Lung (tissue), 12 donors: ENCODE data around the gene CPLX1. TPM values are rescaled to one million over a fixed set of nuclear protein-coding genes. Genes with fewer than 3 reads are reported as not detected.

Experiments
- ATAC-seq: fragments of 200-7000 bp; cut with Tn5 transposase; one replicate; pipeline ENCODE4 v1.9.1; 2020; ENCODE audit warnings: moderate number of reproducible peaks; ENCODE audit not compliant: insufficient read depth, low FRiP score
- DNase-seq, 3 donors: peaks; one replicate each; pipeline ENCODE4 v3.0.0-alpha.2; 2013 to 2017
- H3K27ac ChIP-seq, 2 donors: one replicate each; pipeline ENCODE4 v1.5.1; 2013; ENCODE audit warnings: mild to moderate bottlenecking in 2 of 2, moderate library complexity in 2 of 2, control low read depth in 1 of 2, inconsistent platforms in 1 of 2, low read depth in 1 of 2, low read length in 1 of 2
- H3K27me3 ChIP-seq, 3 donors: one replicate each; pipeline ENCODE4 v1.5.1; 2013; ENCODE audit warnings: low read length in 2 of 3; ENCODE audit not compliant: control insufficient read depth in 3 of 3, insufficient read depth in 3 of 3
- H3K36me3 ChIP-seq, 4 donors: one replicate each; pipeline ENCODE4 v1.5.1; 2013; ENCODE audit warnings: low read length in 4 of 4, mild to moderate bottlenecking in 1 of 4, moderate library complexity in 1 of 4; ENCODE audit not compliant: control insufficient read depth in 4 of 4, insufficient read depth in 4 of 4
- H3K4me1 ChIP-seq, 5 donors: one replicate each; pipeline ENCODE4 v1.5.1; 2013; ENCODE audit warnings: low read length in 5 of 5, mild to moderate bottlenecking in 2 of 5, moderate library complexity in 1 of 5; ENCODE audit not compliant: control insufficient read depth in 5 of 5, insufficient read depth in 5 of 5
- H3K4me3 ChIP-seq: one replicate; pipeline ENCODE4 v1.5.1; 2013; ENCODE audit warnings: mild to moderate bottlenecking, control low read depth, moderate library complexity
- H3K9ac ChIP-seq, 2 donors: one replicate each; pipeline ENCODE4 v1.5.1; 2013; ENCODE audit warnings: low read length in 2 of 2, control low read depth in 1 of 2; ENCODE audit not compliant: insufficient read depth in 1 of 2
- H3K9me3 ChIP-seq, 4 donors: one replicate each; pipeline ENCODE4 v1.5.1; 2013; ENCODE audit warnings: low read length in 3 of 4, mild to moderate bottlenecking in 1 of 4, moderate library complexity in 1 of 4; ENCODE audit not compliant: control insufficient read depth in 4 of 4, insufficient read depth in 3 of 4
- CTCF ChIP-seq: IDR thresholded peaks from 2 replicates; pipeline ENCODE4 v1.5.1; 2012; ENCODE audit warnings: mild to moderate bottlenecking; ENCODE audit errors: control extremely low read depth, extremely low read depth
- WGBS, 2 donors: extraction: QIAGEN DNeasy Blood & Tissue Kit; methylation state at CpG; one replicate each; pipeline ENCODE4 v1.1.7; 2013; 5-methylcytosine and 5-hydroxymethylcytosine counted together
- polyA plus RNA-seq, 2 donors: library from polyadenylated mRNA; stranded (reverse); fragments of 200-250 nt; gene quantifications; one replicate each; pipeline ENCODE4 v1.2.1, GENCODE V29; 2013
- total RNA-seq, 2 donors: library from RNA; depleted of rRNA in 1 of 2; stranded (reverse); fragments of >200 nt in 1 of 2; gene quantifications; one replicate each; pipeline ENCODE4 v1.2.1, GENCODE V29; 2014 to 2021
- donor health status: control.
- donor health status: control.
- donor health status: Bipolar disorder and iron deficiency.
- donor health status: healthy.
- donor health status: DM: yes; HTN: yes; CAD: no.

CPLX1 gene
- total and polyA plus RNA-seq, 4 donors, result 1.1 to 3.9 (median 2.1) TPM

- H3K36me3 ChIP-seq, result no peaks in the 10 kb centered on the region
- WGBS, 2 donors, result 43 to 45% methylated on average over 13 to 16 of the region's 16 CpGs
- no peak for ATAC-seq
- H3K4me3 ChIP-seq, result no peak overlapping the region
- H3K9ac ChIP-seq, result no peak overlapping the region
- H3K9me3 ChIP-seq, result peaks cover 0 to 18% (median 0%) of the 10 kb centered on the region in 4 donors
- DNase-seq, result no peak
- H3K27ac ChIP-seq, result no peak overlapping the region
- H3K27me3 ChIP-seq, result peaks cover 0 to 38% (median 15%) of the 10 kb centered on the region in 3 donors
- H3K4me1 ChIP-seq, result peaks cover 0 to 8% (median 0%) of the 10 kb centered on the region in 5 donors
- TF ChIP-seq CTCF, result no peak
These were observed 2.8 kb upstream of the CPLX1 start for GRCh38 chr4:828641-829271.

GRCh38 chr4:827209-828081, 1.5 kb upstream of the CPLX1 start:
- H3K27me3 ChIP-seq, result peaks cover 0 to 47% (median 18%) of the 10 kb centered on the region in 3 donors
- H3K27ac ChIP-seq, result no peak overlapping the region
- peaks cover 0 to 8% (median 0%) of the 10 kb centered on the region in 5 donors for H3K4me1 ChIP-seq
- no peaks in the 10 kb centered on the region for H3K36me3 ChIP-seq
- ATAC-seq (no peak), DNase-seq (no peak)
- 26 to 32% methylated on average over 19 to 20 of the region's 20 CpGs for WGBS, 2 donors
- H3K9ac ChIP-seq, result no peak overlapping the region
- no peak for TF ChIP-seq CTCF
- H3K9me3 ChIP-seq, result peaks cover 0 to 18% (median 0%) of the 10 kb centered on the region in 4 donors
- no peak overlapping the region for H3K4me3 ChIP-seq

GRCh38 chr4:826508-827208, 729 bp upstream of the CPLX1 start:
- no peak for ATAC-seq
- no peak for TF ChIP-seq CTCF
- H3K4me1 ChIP-seq, result peaks cover 0 to 8% (median 0%) of the 10 kb centered on the region in 5 donors
- DNase-seq, result no peak
- H3K36me3 ChIP-seq, result no peaks in the 10 kb centered on the region
- no peak overlapping the region for H3K27ac ChIP-seq
- 0 to 2% methylated on average over 26 to 75 of the region's 75 CpGs for WGBS, 2 donors
- H3K4me3 ChIP-seq, result no peak overlapping the region
- H3K9me3 ChIP-seq, result peaks cover 0 to 11% (median 0%) of the 10 kb centered on the region in 4 donors
- H3K27me3 ChIP-seq, result peaks cover 0 to 54% (median 23%) of the 10 kb centered on the region in 3 donors
- no peak overlapping the region for H3K9ac ChIP-seq
